GM21737 (cell line): ENCODE data around the gene CCDC83.
"Not testable (repeated sequence)": the region's sequence is repeated elsewhere in the genome, so short reads cannot be mapped to it uniquely, and the experiment has no call there.

ENCODE experiments used
- ATAC-seq: cut with Tn5 transposase; IDR thresholded peaks from one replicate; pipeline ENCODE4 v1.9.1; 2021; ENCODE audit warnings: mild to moderate bottlenecking, moderate library complexity; ENCODE audit not compliant: unreplicated experiment

The CCDC83 gene

DNA sequence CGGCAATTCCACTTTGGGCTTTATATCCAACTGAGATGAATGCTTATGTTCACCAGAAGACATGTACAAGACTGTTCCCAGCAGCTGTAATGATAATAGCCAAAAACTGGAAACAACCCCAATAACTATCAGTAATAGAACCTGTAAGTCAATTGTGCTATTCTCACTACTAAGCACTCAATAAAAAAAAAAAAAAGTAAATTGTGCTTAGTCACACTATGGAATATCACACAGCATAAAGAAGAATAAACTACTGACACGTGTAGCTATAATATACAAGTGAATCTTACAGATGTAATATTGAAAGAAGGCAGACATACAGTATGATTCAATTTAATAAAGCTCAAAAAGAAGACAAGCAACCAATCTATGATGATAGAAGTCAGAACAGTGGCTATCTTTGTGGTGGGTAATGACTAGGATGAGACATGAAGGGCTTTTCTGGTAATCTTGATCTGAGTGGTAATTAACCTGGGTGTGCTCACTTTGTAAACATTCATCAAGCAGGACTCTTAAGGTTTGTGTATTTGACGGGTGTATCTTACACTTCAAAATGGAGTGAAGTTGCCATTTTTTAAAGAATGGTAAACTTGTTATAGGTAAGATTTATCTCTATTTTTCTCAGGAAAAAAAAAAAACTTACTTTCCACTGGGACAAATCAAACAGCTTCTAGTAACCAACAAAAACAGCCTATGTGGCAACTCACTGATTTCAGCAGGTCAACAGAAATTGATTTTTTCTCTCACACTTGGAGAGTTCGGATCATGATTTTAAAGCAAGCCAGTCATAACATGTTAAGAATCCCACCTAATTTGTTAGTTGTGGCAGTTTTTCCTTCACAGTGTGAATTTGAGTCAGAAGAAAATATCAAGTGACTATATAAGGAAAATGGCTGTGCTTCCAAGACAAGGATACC is 84.2 kb downstream of the CCDC83 start:
- ATAC-seq, result no peak

DNA sequence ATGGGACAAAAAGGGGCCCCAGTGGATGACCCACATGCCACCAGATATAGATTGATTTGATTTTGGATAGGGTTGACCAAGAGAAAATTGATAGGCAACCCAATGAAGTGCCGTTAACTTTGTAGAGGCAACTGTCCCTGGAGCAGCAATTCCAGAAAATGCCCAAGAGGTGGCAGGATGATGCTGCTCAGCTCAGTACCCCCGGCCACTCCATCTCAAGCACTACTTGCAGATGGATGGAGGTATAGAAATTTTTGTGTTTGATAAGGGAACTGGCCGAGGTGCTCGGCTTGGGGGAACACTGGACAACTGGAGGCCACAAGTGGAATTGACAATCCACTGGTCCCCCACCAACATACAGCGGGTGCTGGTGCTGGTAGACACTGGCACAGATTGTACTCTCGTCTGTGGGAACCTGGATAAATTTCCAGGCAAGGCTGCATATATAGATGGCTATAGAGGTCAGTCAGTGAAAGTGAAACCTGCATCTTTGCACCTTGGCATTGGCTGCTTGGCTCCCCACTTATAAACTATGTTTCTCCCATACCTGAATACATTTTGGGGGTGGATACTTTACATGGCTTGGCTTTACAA is 86.3 kb downstream of the CCDC83 start:
- ATAC-seq, result no peak

DNA sequence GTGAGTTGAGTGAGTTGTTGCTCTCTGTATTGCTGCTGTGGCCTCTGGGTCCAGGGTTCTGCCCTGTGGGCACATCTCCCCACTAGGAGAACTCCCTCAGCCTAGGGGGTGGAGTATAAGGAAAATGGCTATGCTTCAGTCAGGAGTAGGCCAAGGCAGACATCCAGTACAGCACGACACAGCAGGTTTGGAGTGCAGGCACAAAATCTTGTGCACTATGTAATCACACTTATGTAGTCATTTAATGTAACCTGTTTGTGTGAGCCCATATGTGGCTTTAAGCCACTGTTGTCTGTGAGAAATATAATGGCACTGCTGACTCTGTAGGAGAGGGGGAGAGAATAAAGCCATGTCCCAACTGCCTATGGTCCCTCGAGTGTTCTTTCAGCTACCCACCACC is 90.1 kb downstream of the CCDC83 start:
- ATAC-seq, result no peak

DNA sequence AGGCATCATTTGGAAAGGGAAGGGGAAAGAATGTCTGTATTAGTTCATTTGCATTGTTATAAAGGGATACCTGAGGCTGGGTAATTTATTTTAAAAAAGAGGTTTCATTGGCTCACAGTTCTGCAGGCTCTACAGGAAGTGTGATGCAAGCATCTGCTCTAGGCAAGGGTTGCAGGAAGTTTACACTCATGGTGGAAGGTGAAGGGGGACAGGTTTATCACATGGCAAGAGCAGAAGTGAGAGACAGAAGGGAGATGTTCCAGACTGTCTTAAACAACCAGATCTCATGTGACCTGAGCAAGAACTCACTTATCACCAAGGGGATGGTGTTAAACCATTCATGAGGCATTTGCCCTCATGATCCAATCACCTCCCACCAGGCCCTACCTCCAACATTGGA is 90.6 kb downstream of the CCDC83 start:
- ATAC-seq, result no peak

DNA sequence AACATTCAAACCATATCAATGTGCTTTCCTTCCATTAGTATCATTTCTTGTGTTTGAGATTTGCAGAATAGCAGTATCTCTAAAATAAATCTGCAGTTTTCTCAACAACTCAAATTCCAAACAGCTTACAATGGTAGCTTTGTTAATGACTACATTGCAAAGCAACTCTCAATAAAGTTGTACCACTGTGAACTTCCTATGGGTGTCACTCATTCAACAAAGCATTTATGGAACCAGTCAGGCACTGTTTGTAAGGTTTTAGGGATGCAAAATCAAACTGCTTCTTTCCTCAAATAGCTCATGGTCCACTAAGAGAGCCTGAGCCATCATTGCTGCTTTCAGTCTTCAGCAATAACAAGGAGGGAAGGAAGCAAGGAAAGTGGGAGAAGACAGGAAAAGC is 91.0 kb downstream of the CCDC83 start:
- ATAC-seq, result no peak

DNA sequence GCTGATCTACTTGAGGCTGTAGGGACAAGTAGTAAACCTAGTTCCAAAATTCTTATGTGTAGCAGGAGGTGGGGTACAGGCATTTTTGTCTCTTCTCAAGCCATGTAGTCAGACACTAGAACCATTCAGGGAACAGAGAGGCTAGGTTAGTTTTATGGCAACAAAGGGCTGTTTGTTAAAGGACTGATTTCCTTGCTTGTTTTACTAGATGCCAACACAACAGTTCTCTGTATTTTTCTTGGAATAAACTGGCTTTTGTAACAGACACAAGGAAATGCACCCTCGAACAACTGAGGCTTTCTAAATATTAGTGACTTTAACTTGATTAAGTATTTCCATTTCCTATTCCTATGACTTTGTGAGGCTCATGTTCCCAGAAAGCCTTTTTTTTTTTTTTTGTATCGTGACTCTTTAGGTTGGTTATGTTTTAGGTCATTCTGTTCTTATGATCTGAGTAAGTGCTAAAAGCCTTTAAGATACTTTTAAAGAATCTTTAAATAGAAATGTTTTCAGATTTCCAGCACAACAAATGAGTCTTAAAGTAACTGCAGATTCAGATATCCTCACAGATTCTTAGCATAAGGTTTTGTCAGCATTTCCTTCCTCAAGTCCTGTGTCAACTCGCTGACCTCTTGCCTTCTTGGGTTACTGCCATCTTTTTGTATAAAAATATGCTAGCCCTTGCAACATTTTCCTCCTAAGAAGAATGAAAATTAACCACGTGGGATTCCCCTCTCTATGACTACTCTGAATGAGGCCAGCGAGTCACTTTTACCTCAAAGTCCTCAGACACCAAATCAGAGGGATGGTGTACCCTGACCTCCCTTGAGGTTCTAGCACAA is 92.5 kb downstream of the CCDC83 start:
- ATAC-seq, result no peak

DNA sequence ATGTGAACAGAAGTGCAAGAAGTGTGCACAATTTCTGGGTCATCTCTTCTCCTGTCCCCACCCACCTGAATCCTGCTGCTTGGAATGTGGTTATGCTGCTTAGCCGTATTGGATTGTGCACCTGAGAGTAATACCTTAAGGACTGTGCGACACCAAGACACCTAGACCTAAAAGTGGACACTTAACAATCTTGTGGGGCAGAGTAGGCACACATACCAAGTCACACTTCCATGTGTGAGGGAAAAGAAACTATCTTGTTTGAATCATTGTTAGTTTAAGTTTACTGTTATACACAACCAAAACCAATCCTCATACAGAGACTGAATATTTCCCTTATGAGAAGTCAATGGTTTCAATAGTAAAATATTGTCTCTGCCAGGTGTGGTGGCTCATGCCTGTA is 93.7 kb downstream of the CCDC83 start:
- no peak for ATAC-seq

DNA sequence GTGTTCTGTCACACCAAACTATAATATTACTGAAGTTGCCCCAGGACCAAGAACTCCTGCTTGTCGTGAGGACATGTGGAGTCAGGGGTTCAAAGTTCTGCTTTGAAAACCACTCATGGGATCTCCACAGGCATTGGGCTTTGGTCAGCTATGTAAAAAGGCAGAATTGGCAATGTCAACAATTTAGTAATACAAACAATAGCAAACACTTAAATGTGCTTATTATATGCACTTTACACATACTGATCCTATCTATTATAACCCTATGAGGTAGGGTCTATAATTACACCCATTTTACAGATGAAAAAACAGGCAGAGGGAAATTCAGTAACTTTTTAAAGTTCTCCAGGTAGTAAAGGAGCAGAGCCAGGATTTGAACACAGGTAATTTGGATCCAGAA is 94.6 kb downstream of the CCDC83 start:
- no peak for ATAC-seq

DNA sequence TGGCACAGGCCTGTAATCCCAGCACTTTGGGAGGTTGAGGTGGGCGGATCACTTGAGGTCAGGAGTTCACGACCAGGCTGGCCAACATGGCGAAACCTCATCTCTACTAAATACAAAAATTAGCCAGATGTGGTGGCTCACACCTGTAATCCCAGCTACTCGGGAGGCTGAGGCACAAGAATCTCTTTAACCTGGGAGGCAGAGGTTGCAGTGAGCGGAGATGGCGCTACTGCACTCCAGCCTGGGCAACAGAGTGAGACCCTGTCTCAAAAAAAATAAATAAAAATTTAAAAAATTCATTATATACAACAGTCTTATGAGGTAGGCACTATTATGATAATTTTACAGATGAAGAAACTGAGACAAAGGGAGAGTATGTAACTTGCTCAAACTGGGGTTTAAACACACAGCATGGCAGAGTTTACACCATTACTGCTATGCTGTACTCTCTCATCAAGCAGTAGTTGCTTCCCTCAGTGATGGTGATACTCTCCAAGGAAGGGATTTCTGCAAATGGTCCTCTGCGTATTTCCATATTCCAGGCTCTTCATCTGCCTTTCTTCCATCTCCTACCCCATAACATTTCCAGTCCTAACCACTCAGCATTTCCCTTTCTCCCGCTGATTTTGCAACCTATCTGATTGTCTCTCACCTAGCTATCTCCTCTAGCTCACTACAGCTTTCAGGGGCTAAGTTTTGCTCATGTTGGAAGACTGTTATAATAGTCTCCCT is 95.3 kb downstream of the CCDC83 start:
- ATAC-seq, result no peak

DNA sequence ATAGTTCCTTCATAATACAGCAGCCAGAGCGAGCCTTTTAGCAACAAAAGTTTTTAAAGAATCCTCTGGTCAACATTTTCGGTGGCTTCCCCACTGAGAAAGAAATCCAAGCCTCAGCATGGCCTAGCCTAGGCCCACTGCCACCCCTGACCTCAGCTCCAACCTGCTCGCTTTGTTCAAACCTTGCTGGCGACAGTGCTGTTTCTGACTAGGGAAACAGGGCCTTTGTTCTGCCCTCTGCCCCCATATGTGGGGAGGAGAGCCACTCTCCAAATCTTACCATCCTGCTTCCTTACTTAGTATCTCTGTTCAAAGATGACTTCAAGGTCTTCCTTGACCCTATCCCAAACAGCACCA is 95.8 kb downstream of the CCDC83 start:
- ATAC-seq, result no peak

DNA sequence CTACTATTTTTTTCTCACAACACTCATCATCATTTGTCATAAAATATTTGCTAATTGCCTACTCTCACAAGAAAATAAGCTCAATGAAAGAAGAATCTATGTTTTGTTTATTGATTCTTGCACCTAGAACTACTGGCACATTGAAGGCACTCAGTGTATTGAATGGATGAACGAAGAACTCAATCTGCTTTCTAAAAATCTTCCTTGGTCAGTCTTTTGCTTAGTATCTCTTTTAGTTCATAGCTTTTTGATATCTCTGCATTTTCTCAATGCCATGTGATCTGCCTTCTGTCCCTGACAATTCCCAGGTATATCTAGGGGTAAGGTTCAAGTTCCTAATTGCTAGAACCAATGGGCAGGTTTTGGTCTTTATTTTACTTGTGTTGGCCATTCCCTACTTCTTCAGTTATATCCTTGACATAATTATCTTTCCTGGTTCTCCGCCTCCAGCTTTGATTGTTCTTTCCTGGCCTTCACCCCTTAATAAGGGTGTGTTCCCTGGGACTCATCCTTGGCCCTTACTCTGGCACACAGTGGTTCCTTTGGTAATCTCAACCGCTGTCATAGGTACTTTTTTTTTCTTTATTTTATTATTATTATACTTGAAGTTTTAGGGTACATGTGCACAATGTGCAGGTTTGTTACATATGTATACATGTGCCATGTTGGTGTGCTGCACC is 96.4 kb downstream of the CCDC83 start:
- ATAC-seq, result no peak

DNA sequence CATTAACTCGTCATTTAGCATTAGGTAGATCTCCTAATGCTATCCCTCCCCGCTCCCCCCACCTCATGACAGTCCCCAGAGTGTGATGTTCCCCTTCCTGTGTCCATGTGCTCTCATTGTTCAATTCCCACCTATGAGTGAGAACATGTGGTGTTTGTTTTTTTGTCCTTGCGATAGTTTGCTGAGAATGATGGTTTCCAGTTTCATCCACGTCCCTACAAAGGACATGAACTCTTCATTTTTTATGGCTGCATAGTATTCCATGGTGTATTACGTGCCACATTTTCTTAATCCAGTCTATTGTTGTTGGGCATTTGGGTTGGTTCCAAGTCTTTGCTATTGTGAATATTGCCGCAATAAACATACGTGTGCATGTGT is 96.9 kb downstream of the CCDC83 start:
- ATAC-seq, result not testable (repeated sequence)

DNA sequence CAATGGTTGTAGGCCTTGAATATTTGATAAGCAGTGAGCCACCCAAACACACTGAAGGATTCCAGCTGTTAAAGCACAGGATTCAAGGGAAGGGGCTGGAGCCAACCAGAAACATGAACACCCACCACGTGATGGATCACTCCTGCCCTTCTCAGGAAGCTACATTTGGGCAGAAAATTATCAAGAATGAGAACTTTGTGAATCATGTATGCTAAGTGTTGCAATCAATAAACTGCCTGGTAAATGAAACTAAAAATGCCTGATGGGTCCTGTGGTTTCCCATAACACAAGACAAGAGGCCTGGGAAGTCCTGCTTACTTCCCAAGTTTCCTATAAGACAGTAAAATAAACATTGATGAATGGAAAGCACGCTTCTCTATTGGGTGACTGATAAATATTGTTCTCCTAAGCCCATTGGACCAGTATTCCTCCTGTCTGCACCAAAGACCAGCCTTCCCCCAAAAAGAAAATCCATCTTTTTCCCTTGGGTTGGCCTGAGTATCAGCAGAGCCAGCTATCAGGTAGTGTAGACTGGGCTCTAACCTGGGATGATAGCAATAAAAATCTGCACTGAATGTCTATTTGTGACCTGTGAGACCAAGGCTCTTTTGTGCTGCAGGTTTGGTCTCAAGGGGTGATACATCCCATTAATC is 98.4 kb downstream of the CCDC83 start:
- no peak for ATAC-seq

DNA sequence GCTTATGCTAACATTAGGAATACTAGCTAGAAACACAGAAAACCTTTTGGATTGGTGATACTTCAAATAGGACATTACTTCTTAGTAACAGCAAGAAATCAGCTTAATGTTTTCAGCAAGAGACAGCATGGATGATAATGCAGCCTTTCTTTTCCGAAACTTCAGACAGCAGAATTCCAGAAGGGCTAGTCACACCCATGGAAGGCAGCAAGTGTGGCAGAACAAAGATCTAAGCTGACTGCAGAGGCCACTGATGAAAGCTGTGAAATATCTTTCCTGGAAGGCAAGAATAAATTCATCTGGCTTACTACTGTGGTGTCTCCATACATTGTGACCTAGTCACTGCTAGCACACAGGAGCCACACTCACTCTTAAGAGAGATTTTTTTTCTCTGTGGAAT is 100.3 kb downstream of the CCDC83 start:
- no peak for ATAC-seq

DNA sequence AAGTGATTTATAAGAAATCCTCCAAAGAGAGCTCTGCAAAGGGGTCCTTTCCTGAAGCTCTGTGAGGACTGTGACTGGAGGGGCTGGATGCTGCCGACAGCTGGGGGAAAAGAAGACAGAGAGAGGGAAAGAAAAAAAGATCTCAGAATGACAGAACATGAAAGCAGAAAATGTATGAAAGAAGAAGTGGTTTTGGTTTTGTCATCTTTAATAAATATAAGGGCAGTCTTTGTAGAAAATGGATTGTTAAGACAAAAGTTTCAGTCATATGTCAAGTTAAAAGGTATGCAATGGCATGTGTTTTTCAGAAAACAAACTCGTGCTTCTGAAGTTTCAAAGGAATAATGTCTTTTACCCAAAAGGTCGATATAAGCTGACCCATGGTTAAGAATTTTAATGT is 105.5 kb downstream of the CCDC83 start:
- ATAC-seq, result no peak

DNA sequence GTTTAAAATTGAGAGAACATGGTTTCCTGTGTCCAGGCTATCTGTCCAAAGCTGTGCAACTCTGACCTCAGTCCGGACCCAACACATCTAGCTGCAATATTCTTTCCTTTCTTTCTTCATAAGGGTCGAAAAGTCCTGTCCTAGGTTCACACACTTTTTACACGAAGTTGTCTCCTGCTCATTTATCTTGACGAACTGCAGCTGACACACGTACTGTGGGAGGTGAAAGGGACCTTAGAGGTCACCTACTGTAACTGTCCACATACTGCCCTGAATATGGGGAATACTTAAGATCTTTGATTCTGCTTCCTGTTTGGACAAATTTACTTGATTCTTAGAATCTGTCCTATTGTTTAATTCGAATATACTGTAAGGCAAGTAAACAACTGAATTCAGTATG is 105.9 kb downstream of the CCDC83 start:
- no peak for ATAC-seq

DNA sequence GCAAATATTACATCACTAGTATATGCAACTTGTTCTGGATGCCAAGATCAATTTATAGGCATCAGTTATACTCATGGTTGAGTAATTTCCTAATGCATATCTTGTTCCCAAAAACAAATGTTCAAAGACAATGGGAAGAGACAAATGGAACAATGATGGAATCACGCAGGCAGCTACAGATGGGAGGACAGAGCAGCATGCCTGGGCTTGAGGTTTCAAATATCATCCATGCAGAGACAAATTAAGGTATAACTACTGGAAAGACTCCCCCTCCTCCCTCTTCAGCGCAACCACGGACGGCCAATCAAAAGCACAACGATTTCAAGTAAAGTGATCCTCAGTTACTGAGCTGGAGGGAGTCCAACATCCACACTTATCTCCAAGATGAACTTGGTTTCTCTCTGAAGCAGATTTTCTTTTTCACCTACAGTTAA is 106.8 kb downstream of the CCDC83 start:
- ATAC-seq, result no peak

DNA sequence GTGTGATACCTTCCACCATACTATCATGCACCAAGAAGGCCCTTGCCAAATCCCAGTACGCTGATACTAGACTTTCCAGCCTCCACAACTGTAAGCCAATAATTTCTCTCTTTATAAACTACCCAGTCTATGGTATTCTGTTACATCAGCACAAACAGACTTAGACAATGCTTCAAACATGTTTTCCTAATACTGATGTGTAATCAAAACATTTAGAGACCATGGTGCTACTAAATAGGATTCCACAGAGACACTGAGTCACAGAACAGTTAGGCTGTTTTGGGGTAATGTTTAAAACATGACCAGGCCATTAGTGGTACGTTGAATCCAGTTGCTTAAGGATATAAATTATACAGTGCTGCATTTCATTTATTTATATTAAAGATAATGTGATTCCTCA is 110.0 kb downstream of the CCDC83 start:
- ATAC-seq, result no peak

DNA sequence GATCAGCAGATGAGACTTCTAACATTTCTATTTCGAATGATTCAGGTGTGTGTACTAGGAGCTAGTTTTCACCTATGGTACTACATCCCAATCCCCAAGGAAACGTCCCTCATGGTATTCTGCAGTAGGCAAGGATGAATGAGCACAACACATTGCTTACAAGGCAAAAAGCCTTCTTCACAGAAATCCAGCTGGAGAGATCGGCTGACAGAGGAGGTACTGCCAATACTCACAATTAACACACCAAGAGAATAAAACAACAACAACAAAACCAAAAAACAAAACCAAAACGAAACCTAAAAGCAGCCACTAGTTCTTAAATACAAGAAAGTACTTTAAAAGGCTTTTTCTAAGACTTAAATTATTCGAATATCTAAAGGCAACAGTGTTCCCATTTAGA is 112.3 kb downstream of the CCDC83 start:
- ATAC-seq, result no peak
